ENCODE measurements around the gene CMTM4. TPM values are rescaled to one million over a fixed set of nuclear protein-coding genes. Genes with fewer than 3 reads are reported as not detected.

Gene CMTM4
- polyA plus RNA-seq, 1 of the 3 experiments (the other 2 are of a cell fraction): 21.7 TPM

GRCh38 chr16:66656547-66656946, 40.0 kb downstream of the CMTM4 start:
- no peak overlapping the region for H2AFZ ChIP-seq (ENCODE audit: low read depth)
- CTCF ChIA-PET: interaction anchor here (0.7 to 2.4 kb wide), 4 partner anchors 9 to 371 kb away, joined by 3 to 7 read pairs (median 4); no protein-coding TSS in a partner anchor
- H3K9me3 ChIP-seq: no peaks in the 10 kb centered on the region
- peaks cover 8 to 14% of the 10 kb centered on the region in 2 experiments; a peak in 3 of 4 replicates for H3K4me1 ChIP-seq (ENCODE audit: control insufficient read depth in 1 of 2, insufficient read depth in 2 of 2, low read depth in 1 of 2, low read length in 1 of 2)
- TF ChIP-seq SIN3A (IDR thresholded peaks at IDR 0.05; ENCODE audit: borderline replicate concordance, low read depth, low read length) (no peak), TAF1 (IDR thresholded peaks at IDR 0.05; ENCODE audit: borderline replicate concordance, low read depth, low read length) (no peak), POLR2AphosphoS5 (IDR thresholded peaks at IDR 0.05; ENCODE audit: low read depth, low read length) (no peak), NFIC (IDR thresholded peaks at IDR 0.05; ENCODE audit: borderline replicate concordance) (no peak), FOXM1 (IDR thresholded peaks at IDR 0.05; ENCODE audit: low read depth) (no peak), EP300 (IDR thresholded peaks at IDR 0.05; ENCODE audit: borderline replicate concordance in 1 of 2, low read depth in 1 of 2, low read length in 1 of 2) (no peak), CHD2 (IDR thresholded peaks at IDR 0.05; ENCODE audit: low read length, partially characterized antibody) (no peak), ZBTB33 (IDR thresholded peaks at IDR 0.05; ENCODE audit: borderline replicate concordance, low read depth) (no peak)
- peaks cover 24% of the 10 kb centered on the region for H3F3A ChIP-seq (replicated peaks; ENCODE audit: insufficient read depth)
- no peaks in the 10 kb centered on the region for H3K27me3 ChIP-seq (ENCODE audit: insufficient read depth)
- no peak overlapping the region for H3K4me2 ChIP-seq
- no peak overlapping the region for H3K4me3 ChIP-seq (ENCODE audit: low read depth in 2 of 2, low read length in 1 of 2)
- 67% methylated on average over 3 of the region's 3 CpGs for WGBS (ENCODE audit: low lambda C conversion rate)
- no peak for DNase-seq
- H3K27ac ChIP-seq (ENCODE audit: low read depth in 2 of 2, low read length in 1 of 2): no peak overlapping the region
- no peaks in the 10 kb centered on the region for H3K9me2 ChIP-seq
- H3K79me2 ChIP-seq (ENCODE audit: insufficient read depth): peaks cover 48% of the 10 kb centered on the region; the same call in 1 of the 2 replicates
- H3K9ac ChIP-seq: no peak overlapping the region
- no peaks in the 10 kb centered on the region for H4K20me1 ChIP-seq (ENCODE audit: insufficient read depth)
- H3K36me3 ChIP-seq (replicated peaks in 1 of 2; ENCODE audit: control insufficient read depth in 1 of 2, insufficient read depth in 2 of 2, low read length in 1 of 2): no peaks in the 10 kb centered on the region
- POLR2A ChIA-PET: no interaction called here

GRCh38 chr16:66653581-66654350, 42.8 kb downstream of the CMTM4 start:
- ChIA-PET POLR2A (no interaction called here), CTCF (no interaction called here)
- H3K9me2 ChIP-seq: no peaks in the 10 kb centered on the region
- H3K4me3 ChIP-seq (ENCODE audit: low read depth in 2 of 2, low read length in 1 of 2): no peak overlapping the region
- no peaks in the 10 kb centered on the region for H4K20me1 ChIP-seq (ENCODE audit: insufficient read depth)
- H3K27me3 ChIP-seq (ENCODE audit: insufficient read depth): no peaks in the 10 kb centered on the region
- no peaks in the 10 kb centered on the region for H3K9me3 ChIP-seq
- peaks cover 4 to 6% of the 10 kb centered on the region in 2 experiments; a peak in 2 of 4 replicates for H3K4me1 ChIP-seq (ENCODE audit: control insufficient read depth in 1 of 2, insufficient read depth in 2 of 2, low read depth in 1 of 2, low read length in 1 of 2)
- no peak overlapping the region for H3K9ac ChIP-seq
- H2AFZ ChIP-seq (ENCODE audit: low read depth): no peak overlapping the region
- peaks cover 32% of the 10 kb centered on the region; the same call in 1 of the 2 replicates for H3K79me2 ChIP-seq (ENCODE audit: insufficient read depth)
- no peak overlapping the region for H3K27ac ChIP-seq (ENCODE audit: low read depth in 2 of 2, low read length in 1 of 2)
- WGBS (ENCODE audit: low lambda C conversion rate): 98% methylated on average over 6 of the region's 6 CpGs
- H3K36me3 ChIP-seq (replicated peaks in 1 of 2; ENCODE audit: control insufficient read depth in 1 of 2, insufficient read depth in 2 of 2, low read length in 1 of 2): no peaks in the 10 kb centered on the region
- no peaks in the 10 kb centered on the region for H3F3A ChIP-seq (replicated peaks; ENCODE audit: insufficient read depth)
- no peak overlapping the region for H3K4me2 ChIP-seq
- no peak for DNase-seq
- TF ChIP-seq EP300 (IDR thresholded peaks at IDR 0.05; ENCODE audit: borderline replicate concordance in 1 of 2, low read depth in 1 of 2, low read length in 1 of 2) (no peak), YY1 (IDR thresholded peaks at IDR 0.05; ENCODE audit: low read depth) (no peak), JUND (IDR thresholded peaks at IDR 0.05) (no peak), NRF1 (IDR thresholded peaks at IDR 0.05; ENCODE audit: low read depth, low read length) (no peak), TEAD4 (IDR thresholded peaks at IDR 0.05; ENCODE audit: borderline replicate concordance, insufficient read depth) (no peak), USF2 (IDR thresholded peaks at IDR 0.05; ENCODE audit: borderline replicate concordance, low read depth, low read length) (no peak), TAF1 (IDR thresholded peaks at IDR 0.05; ENCODE audit: borderline replicate concordance, low read depth, low read length) (no peak), MAX (IDR thresholded peaks at IDR 0.05; ENCODE audit: low read depth) (no peak), NFIC (IDR thresholded peaks at IDR 0.05; ENCODE audit: borderline replicate concordance) (no peak), ELF1 (IDR thresholded peaks at IDR 0.05) (no peak), CTCF (IDR thresholded peaks at IDR 0.05) (no peak), ZBTB33 (IDR thresholded peaks at IDR 0.05; ENCODE audit: borderline replicate concordance, low read depth) (no peak), SMC3 (IDR thresholded peaks at IDR 0.05; ENCODE audit: low read depth, low read length) (no peak), TCF12 (IDR thresholded peaks at IDR 0.05) (no peak), POLR2AphosphoS5 (IDR thresholded peaks at IDR 0.05; ENCODE audit: low read depth, low read length) (no peak)
